Measurements from ENCODE around the gene KRTAP2-1. TPM values are rescaled to one million over a fixed set of nuclear protein-coding genes. Genes with fewer than 3 reads are reported as not detected.

Gene KRTAP2-1
- total and polyA plus RNA-seq, 2 experiments from 2014 or later: not detected

DNA sequence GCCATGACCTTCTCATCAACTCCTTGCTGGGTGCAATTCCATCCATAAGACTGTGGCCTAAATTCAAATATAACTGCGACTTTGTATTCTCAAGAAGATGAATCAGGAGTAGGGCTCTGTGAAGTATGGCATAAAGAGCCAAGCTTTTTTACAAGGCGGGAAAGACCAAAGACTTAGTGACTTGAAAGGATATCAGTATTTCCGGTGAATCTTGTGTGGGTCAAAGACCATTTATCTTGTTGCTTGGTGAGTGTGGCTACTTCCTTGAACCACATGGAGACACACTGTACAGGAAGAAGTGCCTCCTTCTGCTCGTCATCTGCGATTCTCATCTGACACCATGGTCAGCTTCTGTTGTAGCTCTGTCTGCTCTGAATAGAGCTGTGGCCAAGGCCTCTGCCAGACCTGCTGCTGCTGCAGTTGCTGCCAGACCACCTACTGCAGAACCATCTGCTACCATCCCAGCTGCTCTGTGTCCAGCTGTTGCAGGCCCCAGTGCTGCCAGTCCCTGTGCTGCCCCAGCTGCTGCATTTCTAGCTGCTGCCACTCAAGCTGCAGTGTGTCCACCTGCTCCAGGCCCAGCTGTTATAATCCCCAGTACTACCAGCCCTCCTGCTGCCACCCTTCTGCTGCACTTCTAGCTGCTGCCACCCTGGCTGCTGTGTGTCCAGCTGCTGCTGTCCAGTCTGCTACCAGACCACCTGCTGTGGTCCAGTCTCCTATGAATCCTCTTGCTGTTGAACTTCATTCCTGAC, 24.7 kb upstream of the KRTAP2-1 start:
- H4K20me1 ChIP-seq (replicated peaks; ENCODE audit: insufficient read depth): no peaks in the 10 kb centered on the region
- H3F3A ChIP-seq (replicated peaks; ENCODE audit: low read depth): no peaks in the 10 kb centered on the region
- no peak overlapping the region for H2AFZ ChIP-seq
- Mint-ChIP-seq H3K27me3 (ENCODE audit: insufficient read depth, low read depth, poor library complexity) (no peaks in the 10 kb centered on the region), H3K4me3 (no peak overlapping the region), H3K9me3 (no peaks in the 10 kb centered on the region; the same call in 2 of the 3 replicates), H3K4me1 (no peaks in the 10 kb centered on the region), H3K36me3 (ENCODE audit: low read depth) (no peaks in the 10 kb centered on the region), H3K27ac (no peak overlapping the region)
- TF ChIP-seq NANOG (IDR thresholded peaks at IDR 0.05; ENCODE audit: borderline replicate concordance) (no peak), ETS1 (IDR thresholded peaks at IDR 0.05) (no peak), ZNF462 (CRISPR knock-in tag; IDR thresholded peaks at IDR 0.05) (no peak), JUNB (IDR thresholded peaks at IDR 0.05; ENCODE audit: unreplicated experiment) (no peak), POLR2AphosphoS5 (IDR thresholded peaks at IDR 0.05; ENCODE audit: low read depth) (no peak), ZNF331 (CRISPR knock-in tag; IDR thresholded peaks at IDR 0.05; ENCODE audit: low read depth) (no peak), CTCF (conservative IDR thresholded peaks at IDR 0.05; ENCODE audit: low read depth in 2 of 2) (no peak), REST (IDR thresholded peaks at IDR 0.05; ENCODE audit: unreplicated experiment) (no peak), EZH2 (IDR thresholded peaks at IDR 0.05; ENCODE audit: low read depth, unreplicated experiment) (no peak), STAT1 (IDR thresholded peaks at IDR 0.05; ENCODE audit: unreplicated experiment) (no peak), EZH2phosphoT487 (IDR thresholded peaks at IDR 0.05; ENCODE audit: unreplicated experiment) (no peak), ZNF114 (CRISPR knock-in tag; IDR thresholded peaks at IDR 0.05) (no peak), CREB1 (CRISPR knock-in tag; IDR thresholded peaks at IDR 0.05; ENCODE audit: low read depth) (no peak)
- H3K36me3 ChIP-seq (ENCODE audit: insufficient read depth): no peaks in the 10 kb centered on the region
- H3K9me2 ChIP-seq (ENCODE audit: insufficient read depth): no peaks in the 10 kb centered on the region; the same call in none of the 2 replicates
- ATAC-seq (no peak), DNase-seq (ENCODE audit: low spot score) (no peak)
- no peak overlapping the region for H3K4me3 ChIP-seq
- no peaks in the 10 kb centered on the region for H3K27me3 ChIP-seq (ENCODE audit: insufficient read depth)
- H3K4me2 ChIP-seq: no peak overlapping the region
- no peaks in the 10 kb centered on the region for H3K4me1 ChIP-seq (ENCODE audit: insufficient read depth)
- no peaks in the 10 kb centered on the region for H3K79me2 ChIP-seq (replicated peaks; ENCODE audit: insufficient read depth)
- H3K27ac ChIP-seq (ENCODE audit: low read depth): no peak overlapping the region

All from GM23338 (cell line).